HG03558 (cell line): ENCODE results near the gene SLC1A7.

Experiments used
- ATAC-seq: cut with Tn5 transposase; IDR thresholded peaks from one replicate; pipeline ENCODE4 v1.9.1; 2021; ENCODE audit warnings: moderate number of reproducible peaks; ENCODE audit not compliant: unreplicated experiment; ENCODE audit errors: extremely low read depth

Gene SLC1A7

DNA sequence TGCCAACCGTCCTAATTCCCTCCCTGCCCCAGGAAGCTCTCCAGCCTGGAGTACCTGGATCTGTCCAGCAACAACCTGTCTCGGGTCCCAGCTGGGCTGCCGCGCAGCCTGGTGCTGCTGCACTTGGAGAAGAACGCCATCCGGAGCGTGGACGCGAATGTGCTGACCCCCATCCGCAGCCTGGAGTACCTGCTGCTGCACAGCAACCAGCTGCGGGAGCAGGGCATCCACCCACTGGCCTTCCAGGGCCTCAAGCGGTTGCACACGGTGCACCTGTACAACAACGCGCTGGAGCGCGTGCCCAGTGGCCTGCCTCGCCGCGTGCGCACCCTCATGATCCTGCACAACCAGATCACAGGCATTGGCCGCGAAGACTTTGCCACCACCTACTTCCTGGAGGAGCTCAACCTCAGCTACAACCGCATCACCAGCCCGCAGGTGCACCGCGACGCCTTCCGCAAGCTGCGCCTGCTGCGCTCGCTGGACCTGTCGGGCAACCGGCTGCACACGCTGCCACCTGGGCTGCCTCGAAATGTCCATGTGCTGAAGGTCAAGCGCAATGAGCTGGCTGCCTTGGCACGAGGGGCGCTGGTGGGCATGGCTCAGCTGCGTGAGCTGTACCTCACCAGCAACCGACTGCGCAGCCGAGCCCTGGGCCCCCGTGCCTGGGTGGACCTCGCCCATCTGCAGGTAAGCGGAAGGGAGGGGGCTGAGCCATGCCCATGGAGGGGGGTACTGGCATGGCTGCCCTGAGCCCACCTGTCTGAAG lies 63.9 kb downstream of the SLC1A7 start:
- ATAC-seq, result no peak

DNA sequence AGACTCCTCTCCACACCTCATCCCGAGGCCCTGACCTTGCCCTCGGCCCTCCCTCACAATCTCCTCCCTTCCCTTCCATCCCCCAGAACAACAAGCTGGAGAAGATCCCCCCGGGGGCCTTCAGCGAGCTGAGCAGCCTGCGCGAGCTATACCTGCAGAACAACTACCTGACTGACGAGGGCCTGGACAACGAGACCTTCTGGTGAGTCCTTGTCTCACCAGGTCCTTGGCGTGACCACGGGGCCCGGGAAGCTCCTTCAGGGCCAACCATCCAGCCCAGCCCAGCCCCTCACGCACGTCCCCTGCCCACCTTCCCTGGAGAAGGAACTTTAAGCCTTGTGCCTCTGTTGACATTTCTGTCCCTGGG lies 64.9 kb downstream of the SLC1A7 start:
- ATAC-seq, result no peak

DNA sequence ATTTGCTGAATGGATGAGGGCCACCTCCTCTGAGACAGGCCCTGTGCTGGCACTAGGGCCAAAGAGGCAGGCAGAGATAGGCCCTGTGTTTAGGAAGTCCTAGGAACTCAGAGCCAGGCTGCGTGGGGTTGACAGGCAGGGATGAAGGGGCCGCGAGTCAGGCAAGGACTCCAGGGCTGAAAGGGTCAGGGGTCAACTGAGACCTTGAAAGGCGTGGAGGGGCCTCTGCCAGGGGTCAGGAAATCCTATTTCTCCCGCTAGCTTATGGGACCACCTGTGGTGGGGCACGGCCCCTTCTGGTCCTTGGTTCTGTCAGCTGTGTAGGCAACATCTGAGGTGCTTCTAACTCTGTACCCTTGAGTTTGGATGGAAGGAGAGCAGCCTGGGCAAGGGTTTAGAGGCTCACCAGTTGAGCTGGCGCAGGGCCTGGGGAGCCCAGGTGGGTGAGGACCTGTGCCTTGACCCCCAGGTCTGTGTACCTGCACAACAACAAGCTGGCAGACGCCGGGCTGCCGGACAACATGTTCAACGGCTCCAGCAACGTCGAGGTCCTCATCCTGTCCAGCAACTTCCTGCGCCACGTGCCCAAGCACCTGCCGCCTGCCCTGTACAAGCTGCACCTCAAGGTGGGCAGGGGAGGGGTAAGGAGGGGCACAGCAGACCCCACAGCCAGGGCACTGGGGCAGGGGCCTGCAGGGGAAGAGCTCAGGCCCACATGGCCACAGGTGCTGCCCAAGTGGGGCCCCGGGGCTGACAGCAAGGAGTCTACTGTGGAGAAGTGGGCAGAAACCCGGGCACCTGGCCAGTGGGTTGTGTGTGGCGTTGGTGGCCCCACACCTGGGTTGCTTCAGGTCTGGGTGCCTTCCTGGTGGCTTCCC lies 65.5 kb downstream of the SLC1A7 start:
- ATAC-seq, result no peak

DNA sequence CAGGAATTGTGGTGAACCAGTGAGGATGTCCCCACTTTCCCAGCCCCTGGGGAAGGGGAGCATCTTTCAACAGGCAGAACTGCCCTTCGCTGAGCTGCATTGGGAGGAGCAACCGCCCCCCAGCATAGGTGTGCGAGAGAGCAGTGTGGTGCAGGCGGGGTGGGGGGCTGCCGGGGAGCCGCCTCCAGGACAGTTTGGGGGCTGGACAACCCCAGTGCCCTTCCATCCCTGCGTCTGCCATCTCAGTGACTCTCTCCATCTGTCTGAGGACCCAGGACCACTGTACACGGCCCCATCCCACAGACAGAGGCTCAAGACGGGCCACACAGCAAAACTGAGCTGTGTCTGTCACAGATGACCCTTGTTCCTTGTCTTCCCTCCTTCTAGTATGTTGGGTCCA lies 66.3 kb downstream of the SLC1A7 start:
- no peak for ATAC-seq

DNA sequence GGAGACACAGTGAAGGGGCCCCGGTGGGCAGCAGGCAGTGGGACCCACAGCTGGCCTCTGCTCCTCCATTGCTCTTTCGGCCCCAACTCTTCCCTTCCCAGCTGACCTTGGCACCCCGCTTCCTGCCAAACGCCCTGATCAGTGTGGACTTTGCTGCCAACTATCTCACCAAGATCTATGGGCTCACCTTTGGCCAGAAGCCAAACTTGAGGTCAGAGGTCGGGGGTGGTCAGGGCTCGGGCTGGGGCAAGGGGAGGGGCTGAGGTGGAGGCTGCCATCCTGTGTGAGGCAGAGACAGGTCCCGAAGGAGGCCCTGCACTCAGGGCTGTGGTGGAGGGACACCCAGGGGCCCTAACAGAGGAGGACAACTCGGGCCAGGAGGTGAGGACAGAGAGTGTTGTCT lies 66.7 kb downstream of the SLC1A7 start:
- ATAC-seq, result no peak

DNA sequence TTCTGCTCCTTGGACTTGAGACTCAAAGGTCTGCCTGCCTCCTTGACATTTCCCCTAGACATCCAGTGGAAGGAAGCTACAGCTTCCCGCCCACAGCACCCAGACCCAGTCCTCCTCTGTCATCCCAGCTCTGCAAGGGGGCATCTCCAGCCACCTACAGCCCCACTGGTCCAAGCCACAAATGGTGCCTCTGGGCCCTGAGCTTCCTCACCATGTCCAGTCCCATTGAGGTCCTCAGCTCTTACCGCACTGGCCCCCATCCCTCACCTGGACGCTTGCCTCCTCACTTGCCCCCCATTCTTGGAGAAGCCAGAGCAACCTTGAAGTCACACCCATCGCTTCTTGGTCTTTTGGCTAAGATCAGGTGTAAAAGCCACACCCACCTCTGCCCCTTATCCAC lies 67.2 kb downstream of the SLC1A7 start:
- no peak for ATAC-seq

DNA sequence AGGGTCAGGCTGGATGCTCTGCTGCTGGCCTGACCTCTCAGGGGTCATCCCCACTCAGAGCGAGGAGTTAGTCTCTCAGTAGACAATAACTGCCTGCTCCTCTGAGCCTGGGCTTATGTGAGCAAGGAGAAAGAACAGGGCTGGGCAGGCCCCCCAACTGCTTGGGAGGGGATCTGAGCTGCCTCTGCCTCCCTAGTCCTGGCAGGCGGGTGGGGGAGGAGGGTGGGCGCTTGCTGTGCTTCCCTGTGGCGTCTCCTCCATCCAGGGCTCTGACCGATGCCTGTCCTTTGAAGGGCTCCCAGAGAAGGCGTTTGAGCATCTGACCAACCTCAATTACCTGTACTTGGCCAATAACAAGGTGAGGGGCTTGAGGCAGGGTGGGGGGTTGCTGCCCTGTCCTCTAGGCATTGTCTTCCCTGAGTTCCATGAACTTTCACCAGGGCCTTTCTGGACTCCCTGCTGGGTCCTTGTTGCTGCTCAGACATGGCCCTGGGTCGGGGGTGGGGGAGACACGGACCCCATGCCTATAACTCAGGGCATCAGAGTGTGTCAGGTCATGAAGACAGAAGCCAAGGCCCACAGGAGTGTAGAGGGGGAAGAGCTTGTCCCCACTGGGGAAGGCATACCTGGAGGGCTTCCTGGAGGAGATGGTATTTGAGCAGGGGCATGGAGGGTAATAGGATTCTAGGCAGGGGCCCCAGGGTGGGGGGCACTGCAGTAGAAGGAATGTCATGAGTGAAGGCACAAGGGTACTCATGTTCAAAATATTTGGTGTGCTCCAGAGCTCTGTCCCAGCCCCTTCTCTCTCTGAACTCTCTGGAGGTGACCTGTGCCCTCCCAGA lies 67.9 kb downstream of the SLC1A7 start:
- ATAC-seq, result no peak

DNA sequence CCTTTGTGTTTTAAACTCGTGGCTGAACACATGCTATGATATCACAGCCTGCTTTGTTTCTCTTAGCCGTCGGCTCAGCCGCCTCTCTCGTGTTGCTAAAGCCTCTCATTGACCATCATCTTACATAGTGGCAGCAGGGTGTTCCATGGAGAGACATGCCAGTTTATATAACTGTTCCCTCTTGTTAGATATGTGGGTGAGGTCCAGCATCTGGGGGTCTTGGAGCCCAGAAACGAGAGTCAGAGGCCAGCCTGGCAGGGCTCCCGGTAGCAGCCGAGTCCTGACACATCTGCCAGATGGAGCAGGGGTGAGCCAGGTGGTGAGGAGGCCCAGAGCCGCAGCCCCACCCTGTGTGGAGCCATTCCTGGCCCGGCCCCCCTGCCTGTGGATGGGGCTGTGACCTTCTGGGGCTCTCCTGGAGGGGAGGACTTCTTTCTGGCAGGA lies 68.5 kb downstream of the SLC1A7 start:
- ATAC-seq, result no peak

DNA sequence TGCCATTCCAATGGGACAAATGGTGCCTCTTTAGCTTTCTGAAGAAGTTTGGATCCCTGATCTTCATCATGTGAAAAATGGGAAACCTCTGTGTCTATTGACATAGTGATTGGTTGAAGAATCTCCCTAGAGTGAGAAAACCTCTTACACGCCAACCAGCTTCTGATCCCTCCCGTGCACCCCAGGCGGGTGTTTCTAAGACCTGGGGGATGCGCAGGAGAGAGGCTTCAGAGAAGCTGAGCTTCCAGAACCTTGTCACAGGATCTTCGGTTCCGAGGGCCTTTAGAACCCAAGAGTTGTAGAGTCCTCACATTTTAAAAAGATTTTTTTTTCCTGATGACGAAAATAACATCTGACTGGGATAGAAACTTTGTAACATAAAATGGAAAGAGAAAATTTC lies 69.2 kb downstream of the SLC1A7 start:
- no peak for ATAC-seq

DNA sequence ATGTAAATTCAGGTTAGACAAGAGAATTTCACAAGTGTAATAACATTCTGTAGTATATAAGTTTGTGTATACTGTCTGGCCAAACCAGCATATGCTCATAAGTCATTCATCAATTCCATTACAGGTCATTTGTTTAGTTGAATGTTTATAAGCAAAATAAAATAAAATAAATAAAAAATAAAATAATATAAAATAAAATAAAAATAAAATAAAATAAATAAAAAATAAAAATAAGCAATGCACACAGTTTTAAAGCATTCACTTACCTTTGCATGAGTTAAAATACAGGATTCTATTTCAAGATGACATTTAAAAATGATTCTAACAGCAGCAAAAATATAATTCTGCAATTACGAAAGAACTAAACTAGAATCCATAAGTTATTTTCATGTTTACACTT lies 70.5 kb downstream of the SLC1A7 start:
- ATAC-seq, result no peak

DNA sequence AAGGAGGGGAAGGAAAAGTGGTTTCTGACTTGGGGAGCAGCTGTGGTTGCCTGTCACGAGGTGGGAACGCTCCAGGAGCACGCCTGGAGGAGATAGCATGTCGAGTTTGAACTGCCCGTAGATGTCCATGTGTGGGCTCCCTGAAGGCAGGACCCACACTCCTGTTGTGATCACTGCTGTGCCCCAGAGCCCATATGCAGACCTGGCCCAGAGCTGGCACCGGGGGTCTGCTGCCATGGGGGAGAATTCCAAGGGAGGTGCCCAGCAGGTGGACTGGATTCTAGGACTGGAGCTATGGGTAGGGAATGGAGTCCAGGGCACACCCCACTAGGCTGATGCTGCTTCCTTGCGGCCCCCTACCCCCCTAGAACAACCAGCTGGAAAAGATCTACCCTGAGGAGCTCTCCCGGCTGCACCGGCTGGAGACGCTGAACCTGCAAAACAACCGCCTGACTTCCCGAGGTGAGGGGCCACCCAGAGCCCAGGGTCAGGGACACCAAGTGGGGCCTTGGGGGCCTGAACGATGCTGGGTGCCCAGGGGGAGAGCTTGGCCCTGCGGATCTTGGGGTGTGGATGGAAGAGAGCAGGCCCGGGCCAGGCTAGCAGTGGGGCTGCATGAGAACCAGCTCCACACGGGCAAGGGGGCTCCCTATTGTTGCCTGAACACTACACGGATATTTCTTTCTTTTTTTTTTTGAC lies 71.1 kb downstream of the SLC1A7 start:
- ATAC-seq, result no peak

DNA sequence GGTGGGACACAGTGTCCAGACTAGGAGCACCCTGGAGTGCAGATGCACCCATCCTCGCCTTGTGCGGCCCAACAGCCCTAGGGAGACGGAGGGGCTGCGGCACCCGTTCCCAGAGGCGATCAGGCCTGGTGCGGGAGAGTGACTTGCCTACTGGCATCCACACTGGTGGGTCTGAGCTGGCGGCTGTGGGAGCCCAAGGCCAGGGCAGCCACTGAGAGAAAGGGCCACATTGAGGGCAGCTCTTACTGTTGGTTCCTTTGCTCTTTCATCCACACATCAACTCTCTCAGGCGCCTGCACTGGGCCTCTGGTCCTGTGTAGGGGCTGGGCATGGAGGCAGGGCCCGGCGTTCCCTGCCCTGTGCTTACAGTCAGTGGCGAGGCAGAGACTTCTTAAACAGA lies 71.8 kb downstream of the SLC1A7 start:
- ATAC-seq, result no peak

DNA sequence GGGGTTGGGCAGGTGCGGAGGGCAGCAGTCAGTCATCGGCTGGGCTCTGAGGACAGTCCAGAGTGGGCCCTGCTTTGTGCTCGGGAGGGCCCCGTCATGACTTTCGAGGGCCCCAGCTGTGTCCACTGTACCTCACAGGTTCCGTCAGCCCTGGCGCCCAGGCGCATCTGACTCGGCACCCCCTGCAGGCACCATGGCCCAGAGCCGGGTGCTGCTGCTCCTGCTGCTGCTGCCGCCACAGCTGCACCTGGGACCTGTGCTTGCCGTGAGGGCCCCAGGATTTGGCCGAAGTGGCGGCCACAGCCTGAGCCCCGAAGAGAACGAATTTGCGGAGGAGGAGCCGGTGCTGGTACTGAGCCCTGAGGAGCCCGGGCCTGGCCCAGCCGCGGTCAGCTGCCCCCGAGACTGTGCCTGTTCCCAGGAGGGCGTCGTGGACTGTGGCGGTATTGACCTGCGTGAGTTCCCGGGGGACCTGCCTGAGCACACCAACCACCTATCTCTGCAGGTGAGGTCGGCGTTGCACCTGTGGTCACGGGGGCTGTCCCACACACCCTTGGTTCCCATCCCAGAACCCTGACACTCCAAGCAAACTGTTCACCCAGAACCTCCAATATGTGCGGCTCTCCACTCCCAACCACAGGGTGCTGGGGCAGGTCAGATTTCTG lies 72.6 kb downstream of the SLC1A7 start:
- ATAC-seq, result no peak

DNA sequence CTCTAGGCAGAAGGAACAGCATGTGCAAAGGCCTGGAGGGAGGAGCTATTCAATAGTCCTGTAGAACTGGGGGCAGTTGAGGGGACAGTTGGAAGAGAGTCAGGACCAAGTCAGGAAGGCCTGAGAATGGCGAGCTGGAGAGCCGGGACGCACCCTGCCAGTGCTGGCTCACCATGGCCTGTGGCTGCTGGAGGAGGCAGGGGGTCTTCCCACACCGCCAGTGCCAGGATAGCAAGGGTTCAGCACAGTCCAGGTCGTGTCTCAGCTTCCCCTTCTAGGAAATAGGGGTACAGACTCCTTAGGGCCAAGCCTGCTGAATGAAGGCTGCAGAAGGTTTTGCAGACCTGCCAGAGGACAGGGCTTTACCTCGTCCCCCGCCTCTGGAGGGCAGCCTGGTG lies 73.2 kb downstream of the SLC1A7 start:
- no peak for ATAC-seq

DNA sequence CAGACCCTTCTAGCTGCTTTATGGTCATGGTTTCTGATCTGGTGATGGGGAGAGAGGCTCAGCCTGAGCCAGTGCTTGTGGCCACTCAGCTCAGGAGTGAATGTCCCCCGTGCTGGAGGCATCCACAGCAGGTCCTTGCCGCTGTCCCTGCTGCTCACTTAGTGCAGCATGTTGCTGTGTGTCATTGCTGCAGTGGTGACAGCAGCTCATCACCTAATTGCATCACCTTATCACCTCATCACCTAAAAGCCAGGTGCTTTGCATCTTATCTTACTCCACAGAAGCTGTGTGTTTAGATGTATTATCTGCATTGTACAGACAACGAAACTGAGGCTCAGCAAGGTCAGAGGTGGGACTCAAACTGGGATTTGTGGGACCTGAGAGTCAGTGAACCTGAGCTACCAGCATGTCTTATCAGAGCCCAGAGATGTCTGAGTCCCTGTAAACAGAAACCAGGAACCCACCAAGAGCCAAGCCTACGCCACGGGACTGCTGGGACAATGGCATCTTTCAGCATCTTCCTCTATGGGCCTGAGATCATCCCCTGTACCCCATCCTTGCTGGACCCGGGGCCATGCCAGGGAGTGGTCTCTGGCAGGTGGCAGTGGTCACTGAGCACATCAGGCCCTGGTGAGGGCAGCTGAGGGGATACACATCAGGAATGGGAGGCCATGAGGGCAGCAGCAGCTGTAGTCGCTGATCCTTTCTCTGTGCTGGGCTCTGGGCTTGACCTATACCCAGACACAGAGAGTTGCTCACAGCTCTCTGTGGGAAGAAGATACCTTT lies 73.9 kb downstream of the SLC1A7 start:
- ATAC-seq, result no peak

DNA sequence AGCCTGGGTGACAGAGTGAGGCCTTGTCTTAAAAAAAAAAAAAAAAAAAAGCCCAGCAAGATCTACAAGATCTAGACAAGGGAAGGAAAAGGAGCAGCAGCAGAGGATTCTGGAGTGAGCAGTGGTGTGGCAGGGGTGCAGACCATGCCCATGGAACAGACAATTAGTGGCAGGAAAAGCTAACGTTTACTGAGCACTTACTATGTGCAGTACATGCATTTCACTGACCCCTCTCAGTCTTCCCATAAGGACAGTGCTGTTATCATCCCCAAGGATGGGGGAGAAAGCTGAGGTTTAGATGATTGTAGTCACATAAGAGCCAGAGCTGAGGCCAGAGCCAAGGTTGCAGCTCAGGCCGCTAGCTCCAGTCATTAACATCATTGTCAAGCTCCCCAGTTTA lies 74.6 kb downstream of the SLC1A7 start:
- ATAC-seq, result no peak

DNA sequence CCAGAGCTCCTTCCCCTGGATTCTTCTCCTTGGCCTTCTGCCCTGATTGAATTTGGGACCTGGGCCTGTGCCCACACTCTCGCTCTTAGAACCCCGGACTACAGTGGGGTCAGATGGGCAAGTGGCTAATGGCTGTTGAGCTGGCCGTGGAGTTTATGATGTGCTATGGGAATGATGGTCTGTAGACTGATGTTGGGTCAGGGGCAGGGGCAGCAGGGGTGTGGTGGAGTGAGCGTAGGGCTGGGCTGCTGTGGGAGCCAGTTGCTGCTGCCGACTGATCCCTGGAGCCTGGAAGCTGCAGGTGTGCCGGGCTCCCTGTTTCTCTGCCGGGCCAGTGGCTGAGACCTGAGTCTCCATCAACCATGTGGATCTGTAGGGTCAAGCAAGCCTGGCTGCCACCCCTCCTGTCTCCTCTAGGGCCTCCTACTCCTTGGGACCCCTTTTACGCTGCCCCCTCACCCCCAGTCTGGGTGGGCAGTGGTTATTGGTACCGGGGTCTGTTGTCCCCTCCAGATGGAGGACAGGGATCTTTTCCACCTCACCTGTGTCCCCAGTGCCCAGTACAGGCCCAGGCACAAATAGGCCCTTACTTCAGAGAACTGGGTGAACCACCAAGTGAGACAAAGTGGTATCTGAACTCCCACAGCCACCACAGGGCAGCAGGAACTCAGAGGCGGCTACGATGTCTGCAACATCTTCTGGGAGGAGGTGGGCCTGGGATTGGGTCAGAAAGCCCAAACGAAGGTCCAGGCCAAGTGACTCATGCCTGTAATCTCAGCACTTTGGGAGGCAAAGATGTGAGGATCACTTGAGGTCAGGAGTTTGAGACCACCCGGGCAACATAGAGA lies 75.3 kb downstream of the SLC1A7 start:
- no peak for ATAC-seq

DNA sequence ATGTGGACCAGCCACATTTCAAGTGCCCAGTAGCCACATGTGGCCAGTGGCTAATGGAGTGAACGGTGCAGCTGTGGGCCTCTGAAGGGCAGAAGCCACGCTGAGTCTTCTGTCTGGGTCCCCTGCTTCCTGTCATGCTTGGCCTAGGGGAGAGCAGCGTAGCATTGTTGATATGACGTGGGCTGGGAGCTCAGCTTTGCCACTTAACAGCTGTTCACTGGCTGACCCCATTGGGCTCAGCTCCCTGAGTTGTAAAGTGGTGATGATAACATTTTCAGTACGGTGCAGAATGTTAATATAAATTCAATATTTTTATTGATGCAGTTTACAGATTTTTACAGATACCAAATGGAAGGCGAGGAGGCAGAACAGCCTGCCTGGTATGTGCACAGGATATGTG lies 76.0 kb downstream of the SLC1A7 start:
- ATAC-seq, result no peak
